ENCODE data around the gene OTOP3.
"Not testable (repeated sequence)": the region's sequence is repeated elsewhere in the genome, so short reads cannot be mapped to it uniquely, and the experiment has no call there.

The OTOP3 gene

GRCh38 chr17:74963656-74964055 is 28.0 kb downstream of the OTOP3 start:
- no peak for DNase-seq
- H3K4me3 ChIP-seq (ENCODE audit: low read depth, low read length): no peak overlapping the region
- no peak overlapping the region for H3K27ac ChIP-seq
- no peaks in the 10 kb centered on the region for H3K27me3 ChIP-seq (ENCODE audit: insufficient read depth, low read depth, severe bottlenecking)
- no peaks in the 10 kb centered on the region for H3K9me3 ChIP-seq (ENCODE audit: severe bottlenecking)
- no peaks in the 10 kb centered on the region for H3K36me3 ChIP-seq
- peak; percentile 59 for TF ChIP-seq CTCF (IDR thresholded peaks at IDR 0.05; ENCODE audit: low read depth, low read length)

- H3K36me3 ChIP-seq: no peaks in the 10 kb centered on the region
- H3K4me3 ChIP-seq (ENCODE audit: low read depth, low read length): no peak overlapping the region
- H3K27ac ChIP-seq: no peak overlapping the region
- no peaks in the 10 kb centered on the region for H3K27me3 ChIP-seq (ENCODE audit: insufficient read depth, low read depth, severe bottlenecking)
- no peaks in the 10 kb centered on the region for H3K9me3 ChIP-seq (ENCODE audit: severe bottlenecking)
- no peak for TF ChIP-seq CTCF (IDR thresholded peaks at IDR 0.05; ENCODE audit: low read depth, low read length)
- no peak for DNase-seq
These were observed 28.6 kb downstream of the OTOP3 start for GRCh38 chr17:74964246-74964761.

- no peak for DNase-seq
- no peak overlapping the region for H3K27ac ChIP-seq
- H3K27me3 ChIP-seq (ENCODE audit: insufficient read depth, low read depth, severe bottlenecking): no peaks in the 10 kb centered on the region
- no peak for TF ChIP-seq CTCF (IDR thresholded peaks at IDR 0.05; ENCODE audit: low read depth, low read length)
- H3K36me3 ChIP-seq: no peaks in the 10 kb centered on the region
- H3K9me3 ChIP-seq (ENCODE audit: severe bottlenecking): no peaks in the 10 kb centered on the region
- no peak overlapping the region for H3K4me3 ChIP-seq (ENCODE audit: low read depth, low read length)
These were observed 29.4 kb downstream of the OTOP3 start for GRCh38 chr17:74964988-74965622.

GRCh38 chr17:74968361-74968780 is 32.7 kb downstream of the OTOP3 start:
- H3K27me3 ChIP-seq (ENCODE audit: insufficient read depth, low read depth, severe bottlenecking): peaks cover 8% of the 10 kb centered on the region
- no peak overlapping the region for H3K27ac ChIP-seq
- H3K36me3 ChIP-seq: no peaks in the 10 kb centered on the region
- no peaks in the 10 kb centered on the region for H3K9me3 ChIP-seq (ENCODE audit: severe bottlenecking)
- no peak overlapping the region for H3K4me3 ChIP-seq (ENCODE audit: low read depth, low read length)
- TF ChIP-seq CTCF (IDR thresholded peaks at IDR 0.05; ENCODE audit: low read depth, low read length): no peak
- no peak for DNase-seq

GRCh38 chr17:74969501-74969900 is 33.8 kb downstream of the OTOP3 start:
- H3K27me3 ChIP-seq (ENCODE audit: insufficient read depth, low read depth, severe bottlenecking): peaks cover 19% of the 10 kb centered on the region
- not testable (repeated sequence) for DNase-seq; H3K27ac ChIP-seq; H3K36me3 ChIP-seq; H3K4me3 ChIP-seq (ENCODE audit: low read depth, low read length); H3K9me3 ChIP-seq (ENCODE audit: severe bottlenecking)

GRCh38 chr17:74970395-74970794 is 34.7 kb downstream of the OTOP3 start:
- H3K36me3 ChIP-seq: no peaks in the 10 kb centered on the region
- no peaks in the 10 kb centered on the region for H3K9me3 ChIP-seq (ENCODE audit: severe bottlenecking)
- peaks cover 20% of the 10 kb centered on the region for H3K27me3 ChIP-seq (ENCODE audit: insufficient read depth, low read depth, severe bottlenecking)
- no peak for DNase-seq
- H3K27ac ChIP-seq: no peak overlapping the region
- TF ChIP-seq CTCF (IDR thresholded peaks at IDR 0.05; ENCODE audit: low read depth, low read length): no peak
- H3K4me3 ChIP-seq (ENCODE audit: low read depth, low read length): no peak overlapping the region
